Measurements from ENCODE around the gene CSN2. TPM values are rescaled to one million over a fixed set of nuclear protein-coding genes. Genes with fewer than 3 reads are reported as not detected.

Gene CSN2
- total RNA-seq, 2 experiments from 2014 or later, result not detected

GRCh38 chr4:70000711-70001110 lies 35.2 kb upstream of the CSN2 start:
- ChIA-PET CTCF (ENCODE audit: unreplicated experiment) (no interaction called here), POLR2A (interaction anchor here (0.9 kb wide), 1 partner anchor 11 kb away, joined by 4 read pairs; no protein-coding TSS in a partner anchor)
- intact Hi-C loops (cut with micrococcal nuclease; ENCODE audit: unreplicated experiment), result no loop called here

GRCh38 chr4:69999420-69999819 lies 33.9 kb upstream of the CSN2 start:
- Histone ChIP-seq H4K20me1 (ENCODE audit: insufficient read depth, low read length) (no peaks in the 10 kb centered on the region), H3K4me2 (ENCODE audit: low read length) (no peak overlapping the region)
- no peak for TF ChIP-seq EZH2phosphoT487 (IDR thresholded peaks at IDR 0.05; ENCODE audit: borderline replicate concordance, low read depth, low read length)
- TF ChIP-seq CTCF (conservative IDR thresholded peaks at IDR 0.05; ENCODE audit: low read length), result no peak

More at GRCh38 chr4:70000711-70001110, 35.2 kb upstream of the CSN2 start:
- no peak for DNase-seq (ENCODE audit: low spot score)
- H3K4me1 ChIP-seq (ENCODE audit: insufficient read depth, low read length, poor library complexity, severe bottlenecking), result no peaks in the 10 kb centered on the region
- no peaks in the 10 kb centered on the region for H3K79me2 ChIP-seq (ENCODE audit: insufficient read depth, low read depth, low read length)
- no peak overlapping the region for H2AFZ ChIP-seq (ENCODE audit: low read length)
- H3K9me3 ChIP-seq (ENCODE audit: low read length), result no peaks in the 10 kb centered on the region
- no peak overlapping the region for H3K4me2 ChIP-seq (ENCODE audit: low read length)
- no peak overlapping the region for H3K4me3 ChIP-seq (ENCODE audit: low read depth, low read length, poor library complexity, severe bottlenecking)
- no peaks in the 10 kb centered on the region for H3K9me2 ChIP-seq (ENCODE audit: insufficient read depth, low read length)
- no peak overlapping the region for H3K27ac ChIP-seq (ENCODE audit: low read depth, low read length, poor library complexity, severe bottlenecking)
- BruUV-seq (replicated peaks), result no TSS peak
- H4K20me1 ChIP-seq (ENCODE audit: insufficient read depth, low read length), result no peaks in the 10 kb centered on the region
- H3K36me3 ChIP-seq (ENCODE audit: insufficient read depth, low read length), result no peaks in the 10 kb centered on the region
- TF ChIP-seq CTCF (conservative IDR thresholded peaks at IDR 0.05; ENCODE audit: low read length) (no peak), EZH2phosphoT487 (IDR thresholded peaks at IDR 0.05; ENCODE audit: borderline replicate concordance, low read depth, low read length) (no peak)

GRCh38 chr4:69995526-69996016 lies 30.0 kb upstream of the CSN2 start, which contains the start of gene STATH:
Gene STATH, plus strand, starts transcription at chr4:69995966. Its CDS starts 2,472 bp downstream, at chr4:69998438.
- Histone ChIP-seq H3K36me3 (ENCODE audit: insufficient read depth, low read length) (no peaks in the 10 kb centered on the region), H3K4me2 (ENCODE audit: low read length) (no peak within 1 kb of the TSS), H3K79me2 (ENCODE audit: insufficient read depth, low read depth, low read length) (no peaks in the 10 kb centered on the region), H3K27ac (ENCODE audit: low read depth, low read length, poor library complexity, severe bottlenecking) (no peak within 1 kb of the TSS), H2AFZ (ENCODE audit: low read length) (no peak within 1 kb of the TSS), H3K4me1 (ENCODE audit: insufficient read depth, low read length, poor library complexity, severe bottlenecking) (no peaks in the 10 kb centered on the region), H4K20me1 (ENCODE audit: insufficient read depth, low read length) (no peaks in the 10 kb centered on the region), H3K9me3 (ENCODE audit: low read length) (no peaks in the 10 kb centered on the region), H3K9me2 (ENCODE audit: insufficient read depth, low read length) (no peaks in the 10 kb centered on the region), H3K4me3 (ENCODE audit: low read depth, low read length, poor library complexity, severe bottlenecking) (no peak within 1 kb of the TSS)
- ChIA-PET POLR2A (no interaction called here), CTCF (ENCODE audit: unreplicated experiment) (no interaction called here)
- no TSS peak for BruUV-seq (replicated peaks)
- intact Hi-C loops (cut with micrococcal nuclease; ENCODE audit: unreplicated experiment), result no loop called here
- DNase-seq (ENCODE audit: low spot score), result no peak
- no peak for TF ChIP-seq EZH2phosphoT487 (IDR thresholded peaks at IDR 0.05; ENCODE audit: borderline replicate concordance, low read depth, low read length)
- no peak for TF ChIP-seq CTCF (conservative IDR thresholded peaks at IDR 0.05; ENCODE audit: low read length)

More at GRCh38 chr4:69999420-69999819, 33.9 kb upstream of the CSN2 start:
- no peaks in the 10 kb centered on the region for H3K9me3 ChIP-seq (ENCODE audit: low read length)
- no peaks in the 10 kb centered on the region for H3K9me2 ChIP-seq (ENCODE audit: insufficient read depth, low read length)
- ChIA-PET POLR2A (no interaction called here), CTCF (ENCODE audit: unreplicated experiment) (no interaction called here)
- no peak overlapping the region for H3K27ac ChIP-seq (ENCODE audit: low read depth, low read length, poor library complexity, severe bottlenecking)
- H3K4me1 ChIP-seq (ENCODE audit: insufficient read depth, low read length, poor library complexity, severe bottlenecking), result no peaks in the 10 kb centered on the region
- H3K79me2 ChIP-seq (ENCODE audit: insufficient read depth, low read depth, low read length), result no peaks in the 10 kb centered on the region
- no peaks in the 10 kb centered on the region for H3K36me3 ChIP-seq (ENCODE audit: insufficient read depth, low read length)
- no TSS peak for BruUV-seq (replicated peaks)
- intact Hi-C loops (cut with micrococcal nuclease; ENCODE audit: unreplicated experiment), result no loop called here
- no peak overlapping the region for H3K4me3 ChIP-seq (ENCODE audit: low read depth, low read length, poor library complexity, severe bottlenecking)
- no peak for DNase-seq (ENCODE audit: low spot score)
- H2AFZ ChIP-seq (ENCODE audit: low read length), result no peak overlapping the region

Measured in OCI-LY7 (cell line).